Transverse colon (tissue), 4 donors: ENCODE data around the gene MICAL2.

Experiments
- CTCF ChIP-seq, 5 experiments: fragments of 200-600 bp in 3 of 5; fragments of 450-650 bp in 2 of 5; sonication (generic) in 3 of 5; IDR thresholded peaks; 1 replicate in 2 of 5; 2 replicates in 3 of 5; pipeline ENCODE4 v1.5.1; 2016 to 2017; ENCODE audit warnings: antibody characterized with exemption in 5 of 5, inconsistent platforms in 3 of 5, mild to moderate bottlenecking in 2 of 5, moderate library complexity in 1 of 5
- EP300 ChIP-seq: sonication (generic); formaldehyde crosslinking; IDR thresholded peaks from one replicate; pipeline ENCODE4 v1.6.1; 2017; ENCODE audit warnings: antibody characterized with exemption, low read depth
- POLR2A ChIP-seq: fragments of 450-650 bp; IDR thresholded peaks from one replicate; pipeline ENCODE4 v1.6.1; 2016; ENCODE audit warnings: antibody characterized with exemption, mild to moderate bottlenecking, moderate library complexity
- POLR2AphosphoS5 ChIP-seq, 3 donors: sonication (generic); formaldehyde crosslinking; IDR thresholded peaks; one replicate each; pipeline ENCODE4 v1.6.1; 2016; ENCODE audit warnings: antibody characterized with exemption in 3 of 3

- TF ChIP-seq CTCF (IDR thresholded peaks at IDR 0.05) (no peak), POLR2AphosphoS5 (IDR thresholded peaks at IDR 0.05) (no peak), POLR2A (no peak), EP300 (no peak)
Observed at GRCh38 chr11:12267921-12268320, 157.5 kb downstream of the MICAL2 start.
